KMS-11 (cell line): Measurements from ENCODE around the gene XRCC3.

ENCODE experiments used
- H2AFZ ChIP-seq: fragments of 200-600 bp; sonication (generic); 2 replicates; pipeline ENCODE4 v1.6.1; 2016; ENCODE audit warnings: antibody characterized with exemption, mixed run types, low read depth
- H3K27ac ChIP-seq: fragments of 200-600 bp; sonication (generic); 2 replicates; pipeline ENCODE4 v1.6.1; 2016; ENCODE audit warnings: mild to moderate bottlenecking, mixed run types
- H3K27me3 ChIP-seq: fragments of 200-600 bp; sonication (generic); 2 replicates; pipeline ENCODE4 v1.6.1; 2017; ENCODE audit warnings: mild to moderate bottlenecking, low read depth, mixed run types, moderate library complexity; ENCODE audit not compliant: insufficient read depth
- H3K36me3 ChIP-seq: fragments of 200-600 bp; sonication (generic); 2 replicates; pipeline ENCODE4 v1.6.1; 2017; ENCODE audit warnings: mild to moderate bottlenecking, mixed run types; ENCODE audit not compliant: insufficient read depth
- H3K4me1 ChIP-seq: fragments of 200-600 bp; sonication (generic); 2 replicates; pipeline ENCODE4 v1.6.1; 2016; ENCODE audit warnings: mild to moderate bottlenecking, low read depth, mixed run types; ENCODE audit not compliant: poor library complexity, severe bottlenecking
- H3K4me2 ChIP-seq: fragments of 200-600 bp; sonication (generic); 2 replicates; pipeline ENCODE4 v1.7.0; 2016; ENCODE audit warnings: mild to moderate bottlenecking, mixed run types
- H3K4me3 ChIP-seq: fragments of 200-600 bp; sonication (generic); IDR thresholded peaks from 2 replicates; pipeline ENCODE4 v1.6.1; 2017; ENCODE audit warnings: low read depth, low read length, mixed read lengths; ENCODE audit not compliant: insufficient read depth
- H3K79me2 ChIP-seq: fragments of 200-600 bp; sonication (generic); 2 replicates; pipeline ENCODE4 v1.6.1; 2016; ENCODE audit warnings: low read depth, mixed run types; ENCODE audit not compliant: insufficient read depth
- H3K9ac ChIP-seq: fragments of 200-600 bp; sonication (generic); 2 replicates; pipeline ENCODE4 v1.6.1; 2016; ENCODE audit warnings: mild to moderate bottlenecking, mixed run types
- H4K20me1 ChIP-seq: fragments of 200-600 bp; sonication (generic); 2 replicates; pipeline ENCODE4 v1.6.1; 2016; ENCODE audit warnings: mild to moderate bottlenecking, mixed run types; ENCODE audit not compliant: insufficient read depth
- TF ChIP-seq, protein P1 (sequence below): fragments of 200-600 bp; sonication (generic); conservative IDR thresholded peaks from 2 replicates; pipeline ENCODE4 v1.6.1; 2017; ENCODE audit warnings: low read depth, mild to moderate bottlenecking, antibody characterized with exemption, low read length, moderate library complexity, mixed read lengths

The XRCC3 gene

DNA sequence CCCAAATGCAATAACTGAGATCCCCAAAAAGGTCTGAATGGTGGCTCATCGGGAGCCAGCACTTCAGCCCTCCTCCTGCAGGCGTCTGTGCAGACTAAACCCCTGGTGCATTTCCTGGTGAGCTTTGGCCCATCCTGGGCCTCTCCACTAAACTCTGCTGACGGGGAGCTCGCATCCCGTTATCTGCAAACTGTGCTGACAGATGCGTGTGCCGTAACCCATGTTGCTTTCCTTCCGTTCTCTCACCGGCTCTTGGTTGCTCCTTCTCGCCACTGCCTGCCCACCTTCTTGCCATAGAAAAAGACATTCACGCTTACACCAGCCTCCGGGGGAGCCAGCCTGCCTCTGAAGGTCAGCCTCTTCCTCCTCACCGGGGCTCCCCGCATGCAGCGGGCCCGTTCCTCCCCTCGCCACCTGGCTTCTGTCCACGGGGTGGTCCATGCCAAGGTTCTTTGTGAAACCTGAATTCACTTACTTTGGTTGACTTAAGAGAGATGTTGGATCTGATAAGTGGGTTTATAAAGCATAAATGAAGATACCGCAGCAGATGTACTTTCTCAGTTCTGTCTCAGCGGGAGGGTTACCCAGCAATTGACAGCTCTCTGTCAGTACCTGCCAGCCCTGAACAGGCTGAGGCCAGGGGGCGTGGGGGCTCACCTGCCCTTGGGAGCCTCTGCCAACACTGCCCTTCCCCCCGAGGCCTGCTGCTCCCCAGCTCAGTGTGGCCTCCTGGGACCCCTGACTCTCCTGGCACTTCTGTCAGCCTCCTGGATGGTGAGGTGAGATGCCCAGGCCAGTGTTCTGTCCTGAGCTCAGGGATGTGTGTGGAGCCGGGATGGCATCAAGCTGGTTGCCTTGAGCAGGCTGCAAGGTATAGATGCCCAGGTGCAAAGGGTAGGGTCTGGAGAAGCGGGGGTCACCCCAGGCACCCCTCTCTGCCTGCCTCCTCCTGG lies 14.5 kb upstream of the XRCC3 start:
- Histone ChIP-seq H3K79me2 (no peaks in the 10 kb centered on the region), H4K20me1 (no peaks in the 10 kb centered on the region), H3K4me1 (no peaks in the 10 kb centered on the region), H3K27me3 (no peaks in the 10 kb centered on the region), H3K4me3 (no peak overlapping the region), H3K4me2 (no peak overlapping the region), H2AFZ (no peak overlapping the region), H3K27ac (no peak overlapping the region), H3K36me3 (no peaks in the 10 kb centered on the region), H3K9ac (no peak overlapping the region)
- TF ChIP-seq, protein P1, sequence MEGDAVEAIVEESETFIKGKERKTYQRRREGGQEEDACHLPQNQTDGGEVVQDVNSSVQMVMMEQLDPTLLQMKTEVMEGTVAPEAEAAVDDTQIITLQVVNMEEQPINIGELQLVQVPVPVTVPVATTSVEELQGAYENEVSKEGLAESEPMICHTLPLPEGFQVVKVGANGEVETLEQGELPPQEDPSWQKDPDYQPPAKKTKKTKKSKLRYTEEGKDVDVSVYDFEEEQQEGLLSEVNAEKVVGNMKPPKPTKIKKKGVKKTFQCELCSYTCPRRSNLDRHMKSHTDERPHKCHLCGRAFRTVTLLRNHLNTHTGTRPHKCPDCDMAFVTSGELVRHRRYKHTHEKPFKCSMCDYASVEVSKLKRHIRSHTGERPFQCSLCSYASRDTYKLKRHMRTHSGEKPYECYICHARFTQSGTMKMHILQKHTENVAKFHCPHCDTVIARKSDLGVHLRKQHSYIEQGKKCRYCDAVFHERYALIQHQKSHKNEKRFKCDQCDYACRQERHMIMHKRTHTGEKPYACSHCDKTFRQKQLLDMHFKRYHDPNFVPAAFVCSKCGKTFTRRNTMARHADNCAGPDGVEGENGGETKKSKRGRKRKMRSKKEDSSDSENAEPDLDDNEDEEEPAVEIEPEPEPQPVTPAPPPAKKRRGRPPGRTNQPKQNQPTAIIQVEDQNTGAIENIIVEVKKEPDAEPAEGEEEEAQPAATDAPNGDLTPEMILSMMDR, result no peak

DNA sequence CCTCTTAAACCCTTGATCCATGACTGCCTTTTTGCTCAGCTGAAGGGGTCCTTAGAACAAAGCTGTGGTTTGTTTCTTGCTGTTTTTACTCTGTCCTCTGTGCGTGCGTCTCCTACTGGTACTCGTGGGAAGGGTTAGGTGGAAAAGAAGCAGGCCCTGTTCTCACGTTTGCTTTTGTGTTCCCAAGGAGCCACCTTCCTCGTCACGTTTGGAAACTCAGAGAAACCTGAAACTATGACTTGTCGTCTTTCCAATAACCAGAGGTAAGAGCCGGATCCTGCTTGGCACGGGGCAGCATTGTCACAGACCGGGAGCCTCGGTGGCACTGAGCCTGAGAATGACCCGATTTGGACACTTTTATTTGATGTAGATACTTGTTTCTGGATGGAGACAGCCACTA lies 13.5 kb upstream of the XRCC3 start:
- TF ChIP-seq, protein P1, result no peak
- no peak overlapping the region for H3K4me2 ChIP-seq
- H3K9ac ChIP-seq, result no peak overlapping the region
- no peaks in the 10 kb centered on the region for H3K79me2 ChIP-seq
- no peak overlapping the region for H3K4me3 ChIP-seq
- no peaks in the 10 kb centered on the region for H3K36me3 ChIP-seq
- H2AFZ ChIP-seq, result no peak overlapping the region
- no peaks in the 10 kb centered on the region for H3K4me1 ChIP-seq
- H4K20me1 ChIP-seq, result no peaks in the 10 kb centered on the region
- H3K27me3 ChIP-seq, result no peaks in the 10 kb centered on the region
- H3K27ac ChIP-seq, result no peak overlapping the region

DNA sequence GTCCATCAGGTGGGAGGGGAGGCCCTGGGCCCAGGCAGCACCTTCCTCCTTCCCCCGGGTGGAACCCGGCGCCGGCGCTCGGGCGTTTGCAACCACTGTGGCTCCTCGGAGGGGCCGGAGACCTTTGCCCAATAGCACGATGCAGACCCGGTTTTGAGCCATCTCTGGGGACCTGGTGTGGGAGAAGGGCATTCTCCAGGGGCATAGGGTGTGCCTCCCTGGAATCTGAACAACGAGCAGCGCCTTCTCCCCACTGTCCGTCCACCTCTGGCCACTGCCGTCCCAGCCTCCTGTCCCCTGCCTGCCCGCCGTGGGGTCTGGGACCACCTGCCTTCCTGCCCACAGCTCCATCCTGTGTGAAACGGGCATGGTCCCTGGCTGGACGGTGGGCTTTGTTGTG lies 12.9 kb upstream of the XRCC3 start:
- Histone ChIP-seq H3K79me2 (no peaks in the 10 kb centered on the region), H3K4me2 (no peak overlapping the region), H3K27ac (no peak overlapping the region), H3K4me3 (no peak overlapping the region), H3K4me1 (no peaks in the 10 kb centered on the region), H4K20me1 (no peaks in the 10 kb centered on the region), H3K9ac (no peak overlapping the region), H3K27me3 (no peaks in the 10 kb centered on the region), H3K36me3 (no peaks in the 10 kb centered on the region), H2AFZ (no peak overlapping the region)
- TF ChIP-seq, protein P1, result no peak

DNA sequence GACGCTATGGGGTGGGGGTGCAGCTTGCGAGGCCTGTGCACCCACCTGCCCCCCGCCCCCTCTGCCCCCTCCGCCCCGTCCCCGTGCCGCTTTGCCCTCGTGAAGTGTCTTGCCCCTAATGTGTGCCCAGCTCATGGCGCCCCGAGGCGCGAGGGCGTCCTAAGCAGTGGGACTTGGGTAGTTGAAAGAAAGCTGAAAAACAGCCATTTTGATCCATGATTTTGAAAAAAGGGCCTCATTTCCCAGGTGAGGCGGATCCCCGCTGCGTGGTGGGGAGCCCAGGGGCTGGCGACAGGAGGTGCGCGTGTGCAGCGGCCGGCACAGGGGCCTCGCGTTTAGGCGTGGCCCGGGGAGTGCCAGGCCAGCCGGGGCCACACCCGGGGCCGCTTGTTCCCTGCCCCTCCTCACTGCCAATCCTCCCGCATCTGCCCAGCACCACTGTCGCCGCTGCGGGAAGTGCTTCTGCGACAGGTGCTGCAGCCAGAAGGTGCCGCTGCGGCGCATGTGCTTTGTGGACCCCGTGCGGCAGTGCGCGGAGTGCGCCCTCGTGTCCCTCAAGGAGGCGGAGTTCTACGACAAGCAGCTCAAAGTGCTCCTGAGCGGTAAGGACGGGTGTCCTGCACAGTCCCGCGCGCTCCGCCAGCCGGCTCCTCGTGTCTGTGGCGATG lies 12.2 kb upstream of the XRCC3 start:
- H4K20me1 ChIP-seq, result no peaks in the 10 kb centered on the region
- H3K79me2 ChIP-seq, result no peaks in the 10 kb centered on the region
- no peak overlapping the region for H3K4me2 ChIP-seq
- no peak overlapping the region for H3K27ac ChIP-seq
- H3K4me1 ChIP-seq, result no peaks in the 10 kb centered on the region
- no peaks in the 10 kb centered on the region for H3K36me3 ChIP-seq
- H3K9ac ChIP-seq, result no peak overlapping the region
- no peak overlapping the region for H2AFZ ChIP-seq
- TF ChIP-seq, protein P1, result no peak
- no peak overlapping the region for H3K4me3 ChIP-seq
- no peaks in the 10 kb centered on the region for H3K27me3 ChIP-seq
